ENCODE results near the gene DUSP15.

DNA sequence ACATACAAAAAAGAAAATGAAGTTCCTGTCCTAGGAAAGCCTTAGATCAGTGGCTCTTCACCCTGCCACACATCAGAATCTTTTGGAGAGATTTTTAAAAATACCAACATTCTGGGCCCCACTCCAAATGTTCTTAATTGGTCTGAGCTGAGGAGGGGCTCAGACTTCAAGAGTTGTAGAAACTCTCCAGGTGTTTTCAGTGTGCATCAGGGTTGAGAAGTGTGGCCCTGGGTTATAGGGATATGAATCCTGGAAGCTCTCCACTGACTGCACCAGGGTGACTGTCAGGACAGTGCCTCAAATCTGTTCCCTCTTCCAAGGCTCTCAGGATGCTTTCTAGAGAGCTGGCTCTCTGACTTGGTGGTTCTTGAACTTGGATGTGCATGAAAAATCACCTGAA is 56.7 kb downstream of the DUSP15 start:
- TF ChIP-seq SP1 (IDR thresholded peaks at IDR 0.05) = no peak
- TF ChIP-seq BHLHE40 (IDR thresholded peaks at IDR 0.05; ENCODE audit: borderline replicate concordance) = no peak

Measured in HEK293T (cell line).